ENCODE data around the gene ZFR2. TPM values are rescaled to one million over a fixed set of nuclear protein-coding genes. Genes with fewer than 3 reads are reported as not detected.

The ZFR2 gene
- total and polyA plus RNA-seq, 4 donors, result not detected

GRCh38 chr19:3904233-3904632 lies 35.4 kb upstream of the ZFR2 start:
- no peak for DNase-seq (ENCODE audit: low spot score)
- no peaks in the 10 kb centered on the region for H3K9me3 ChIP-seq (ENCODE audit: control insufficient read depth in 4 of 4, low read length in 3 of 4)
- no peaks in the 10 kb centered on the region for H3K27me3 ChIP-seq (ENCODE audit: control insufficient read depth in 4 of 4, insufficient read depth in 4 of 4, low read length in 3 of 4)
- 92% methylated on average over 8 of the region's 8 CpGs for WGBS
- H3K4me3 ChIP-seq (ENCODE audit: low read depth in 1 of 3, low read length in 3 of 3), result no peak overlapping the region
- H3K4me1 ChIP-seq (ENCODE audit: control insufficient read depth in 4 of 4, insufficient read depth in 4 of 4, low read length in 3 of 4), result no peaks in the 10 kb centered on the region
- TF ChIP-seq REST (IDR thresholded peaks at IDR 0.05), result no peak
- no peak for TF ChIP-seq HNF4G (IDR thresholded peaks at IDR 0.05)
- no peak overlapping the region for H3K27ac ChIP-seq (ENCODE audit: low read depth in 1 of 2, low read length in 2 of 2)
- no peak overlapping the region for H3K9ac ChIP-seq (ENCODE audit: low read depth in 1 of 2, low read length in 2 of 2)
- no peaks in the 10 kb centered on the region for H3K36me3 ChIP-seq (ENCODE audit: control insufficient read depth in 4 of 4, insufficient read depth in 3 of 4, low read depth in 1 of 4, low read length in 3 of 4)

- Histone ChIP-seq H3K9me3 (ENCODE audit: control insufficient read depth in 4 of 4, low read length in 3 of 4) (peaks cover 0 to 3% (median 0%) of the 10 kb centered on the region in 4 donors), H3K4me1 (ENCODE audit: control insufficient read depth in 4 of 4, insufficient read depth in 4 of 4, low read length in 3 of 4) (no peaks in the 10 kb centered on the region), H3K4me3 (ENCODE audit: low read depth in 1 of 3, low read length in 3 of 3) (no peak overlapping the region), H3K9ac (ENCODE audit: low read depth in 1 of 2, low read length in 2 of 2) (no peak overlapping the region), H3K36me3 (ENCODE audit: control insufficient read depth in 4 of 4, insufficient read depth in 3 of 4, low read depth in 1 of 4, low read length in 3 of 4) (no peaks in the 10 kb centered on the region), H3K27ac (ENCODE audit: low read depth in 1 of 2, low read length in 2 of 2) (no peak overlapping the region), H3K27me3 (ENCODE audit: control insufficient read depth in 4 of 4, insufficient read depth in 4 of 4, low read length in 3 of 4) (no peaks in the 10 kb centered on the region)
- no peak for TF ChIP-seq FOXA1 (IDR thresholded peaks at IDR 0.05)
- TF ChIP-seq TAF1 (conservative IDR thresholded peaks at IDR 0.05), result no peak
- TF ChIP-seq REST (IDR thresholded peaks at IDR 0.05), result no peak
- no peak for TF ChIP-seq HNF4A (conservative IDR thresholded peaks at IDR 0.05)
- no peak for TF ChIP-seq ZBTB33 (IDR thresholded peaks at IDR 0.05)
- no peak for TF ChIP-seq FOXA2 (IDR thresholded peaks at IDR 0.05)
- TF ChIP-seq SP1 (IDR thresholded peaks at IDR 0.05), result no peak
- no peak for TF ChIP-seq RAD21 (IDR thresholded peaks at IDR 0.05)
- no peak for TF ChIP-seq EGR1 (IDR thresholded peaks at IDR 0.05; ENCODE audit: low read depth in 2 of 2)
- no peak for TF ChIP-seq YY1 (IDR thresholded peaks at IDR 0.05)
- TF ChIP-seq ATF3 (IDR thresholded peaks at IDR 0.05), result no peak
- TF ChIP-seq NR2F2 (IDR thresholded peaks at IDR 0.05), result no peak
- no peak for TF ChIP-seq JUND (IDR thresholded peaks at IDR 0.05)
- no peak for TF ChIP-seq GABPA (IDR thresholded peaks at IDR 0.05 in 1 of 2, conservative IDR thresholded peaks at IDR 0.05 in 1 of 2)
- TF ChIP-seq HNF4G (IDR thresholded peaks at IDR 0.05), result no peak
- TF ChIP-seq MAX (IDR thresholded peaks at IDR 0.05), result no peak
- TF ChIP-seq CTCF (IDR thresholded peaks at IDR 0.05; ENCODE audit: low read depth, low read length, missing input control), result no peak
- 75% methylated on average over 15 of the region's 15 CpGs for WGBS
- no peak for DNase-seq (ENCODE audit: low spot score)
These were observed 33.6 kb upstream of the ZFR2 start for GRCh38 chr19:3902317-3902973.
